HepG2 (cell line): Measurements from ENCODE around the gene TMEM219. TPM values are rescaled to one million over a fixed set of nuclear protein-coding genes. Genes with fewer than 3 reads are reported as not detected.

Source experiments
- CEBPB ChIP-seq: IDR thresholded peaks from 2 replicates; pipeline ENCODE4 v1.6.1; 2011; ENCODE audit warnings: low read depth, low read length, improper control_type of control experiment, borderline replicate concordance
- CREB1 ChIP-seq, 2 experiments: fragments of 450-650 bp in 1 of 2; IDR thresholded peaks; 2 replicates each; pipeline ENCODE4 v1.6.1; 2016 to 2017; ENCODE audit warnings: control low read depth in 1 of 2, mild to moderate bottlenecking in 1 of 2, missing compliant biosample characterization in 1 of 2, missing genetic modification characterization in 1 of 2
- FOXC1 ChIP-seq: sonication (generic); formaldehyde crosslinking; IDR thresholded peaks from 2 replicates; pipeline ENCODE4 v1.8.0; 2022; ENCODE audit warnings: mild to moderate bottlenecking, missing genetic modification reagents, borderline replicate concordance
- HMGXB4 ChIP-seq, 2 experiments: sonication (generic) in 1 of 2; formaldehyde crosslinking in 1 of 2; IDR thresholded peaks; 2 replicates each; pipeline versions ENCODE4 v1.4.0 to v1.6.1; 2018 to 2020; ENCODE audit warnings: missing genetic modification reagents in 2 of 2, borderline replicate concordance in 1 of 2, low read depth in 1 of 2, mild to moderate bottlenecking in 1 of 2, missing biosample characterization in 1 of 2
- MNT ChIP-seq: fragments of 450-650 bp; IDR thresholded peaks from 2 replicates; pipeline ENCODE4 v1.6.1; 2016
- MTERF4 ChIP-seq: sonication (generic); formaldehyde crosslinking; IDR thresholded peaks from 2 replicates; pipeline ENCODE4 v1.8.0; 2023; ENCODE audit warnings: mild to moderate bottlenecking, missing genetic modification reagents
- SRSF1 ChIP-seq: fragments of 200-400 bp; formaldehyde crosslinking; optimal IDR thresholded peaks from 2 replicates; pipeline ENCODE3; 2017; ENCODE audit warnings: mild to moderate bottlenecking, low read depth, low read length, moderate library complexity
- ZNF652 ChIP-seq: IDR thresholded peaks from 2 replicates; pipeline ENCODE4 v1.6.1; 2016; ENCODE audit warnings: low read depth, borderline replicate concordance
- polyA plus RNA-seq, 8 experiments: library from polyadenylated mRNA; depleted of rRNA in 3 of 8; stranded (reverse) in 7 of 8; unstranded in 1 of 8; fragments of >200 nt; fragmentation: Illumina TruSeq in 4 of 8; extraction: Trizol in 4 of 8; gene quantifications; 2 replicates each; pipeline versions ENCODE4 v1.2.1 to v1.2.3, GENCODE V29; 2011 to 2016; ENCODE audit warnings: low read depth in 4 of 8, missing spikeins in 1 of 8, mixed read lengths in 1 of 8; ENCODE audit not compliant: insufficient read depth in 1 of 8
- total RNA-seq, 5 experiments: library from RNA; depleted of rRNA; stranded (reverse); fragments of >200 nt; fragmentation: Illumina TruSeq; extraction: Trizol; gene quantifications; 2 replicates each; pipeline ENCODE4 v1.2.3, GENCODE V29; 2016; ENCODE audit warnings: low read depth in 1 of 5
- TF ChIP-seq, protein P1 (sequence below): sonication (generic); formaldehyde crosslinking; IDR thresholded peaks from 2 replicates; pipeline ENCODE4 v1.4.0; 2020; ENCODE audit warnings: missing genetic modification reagents
- TF ChIP-seq, protein P2 (sequence below): sonication (generic); formaldehyde crosslinking; IDR thresholded peaks from 2 replicates; pipeline ENCODE4 v1.4.0; 2020; ENCODE audit warnings: missing genetic modification reagents
- TF ChIP-seq, protein P3 (sequence below): IDR thresholded peaks from 2 replicates; pipeline ENCODE4 v1.4.0; 2020; ENCODE audit warnings: mild to moderate bottlenecking, missing genetic modification reagents

The TMEM219 gene
- total and polyA plus RNA-seq, 2 of the 13 experiments (the other 11 are each of a cell fraction or from before 2014, with no cell fraction given) = 105 to 115 TPM

- no peak for TF ChIP-seq CREB1 (IDR thresholded peaks at IDR 0.05)
- TF ChIP-seq CREB1 (CRISPR knock-in tag; IDR thresholded peaks at IDR 0.05) = 0 out of 2 replicates have a peak, but pooled peaks have one; percentile 29
- 0 out of 2 replicates have a peak, but pooled peaks have one; percentile 5 for TF ChIP-seq FOXC1 (CRISPR knock-in tag)
- TF ChIP-seq, protein P1, sequence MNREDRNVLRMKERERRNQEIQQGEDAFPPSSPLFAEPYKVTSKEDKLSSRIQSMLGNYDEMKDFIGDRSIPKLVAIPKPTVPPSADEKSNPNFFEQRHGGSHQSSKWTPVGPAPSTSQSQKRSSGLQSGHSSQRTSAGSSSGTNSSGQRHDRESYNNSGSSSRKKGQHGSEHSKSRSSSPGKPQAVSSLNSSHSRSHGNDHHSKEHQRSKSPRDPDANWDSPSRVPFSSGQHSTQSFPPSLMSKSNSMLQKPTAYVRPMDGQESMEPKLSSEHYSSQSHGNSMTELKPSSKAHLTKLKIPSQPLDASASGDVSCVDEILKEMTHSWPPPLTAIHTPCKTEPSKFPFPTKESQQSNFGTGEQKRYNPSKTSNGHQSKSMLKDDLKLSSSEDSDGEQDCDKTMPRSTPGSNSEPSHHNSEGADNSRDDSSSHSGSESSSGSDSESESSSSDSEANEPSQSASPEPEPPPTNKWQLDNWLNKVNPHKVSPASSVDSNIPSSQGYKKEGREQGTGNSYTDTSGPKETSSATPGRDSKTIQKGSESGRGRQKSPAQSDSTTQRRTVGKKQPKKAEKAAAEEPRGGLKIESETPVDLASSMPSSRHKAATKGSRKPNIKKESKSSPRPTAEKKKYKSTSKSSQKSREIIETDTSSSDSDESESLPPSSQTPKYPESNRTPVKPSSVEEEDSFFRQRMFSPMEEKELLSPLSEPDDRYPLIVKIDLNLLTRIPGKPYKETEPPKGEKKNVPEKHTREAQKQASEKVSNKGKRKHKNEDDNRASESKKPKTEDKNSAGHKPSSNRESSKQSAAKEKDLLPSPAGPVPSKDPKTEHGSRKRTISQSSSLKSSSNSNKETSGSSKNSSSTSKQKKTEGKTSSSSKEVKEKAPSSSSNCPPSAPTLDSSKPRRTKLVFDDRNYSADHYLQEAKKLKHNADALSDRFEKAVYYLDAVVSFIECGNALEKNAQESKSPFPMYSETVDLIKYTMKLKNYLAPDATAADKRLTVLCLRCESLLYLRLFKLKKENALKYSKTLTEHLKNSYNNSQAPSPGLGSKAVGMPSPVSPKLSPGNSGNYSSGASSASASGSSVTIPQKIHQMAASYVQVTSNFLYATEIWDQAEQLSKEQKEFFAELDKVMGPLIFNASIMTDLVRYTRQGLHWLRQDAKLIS (CRISPR knock-in tag) = no peak
- TF ChIP-seq, protein P2, sequence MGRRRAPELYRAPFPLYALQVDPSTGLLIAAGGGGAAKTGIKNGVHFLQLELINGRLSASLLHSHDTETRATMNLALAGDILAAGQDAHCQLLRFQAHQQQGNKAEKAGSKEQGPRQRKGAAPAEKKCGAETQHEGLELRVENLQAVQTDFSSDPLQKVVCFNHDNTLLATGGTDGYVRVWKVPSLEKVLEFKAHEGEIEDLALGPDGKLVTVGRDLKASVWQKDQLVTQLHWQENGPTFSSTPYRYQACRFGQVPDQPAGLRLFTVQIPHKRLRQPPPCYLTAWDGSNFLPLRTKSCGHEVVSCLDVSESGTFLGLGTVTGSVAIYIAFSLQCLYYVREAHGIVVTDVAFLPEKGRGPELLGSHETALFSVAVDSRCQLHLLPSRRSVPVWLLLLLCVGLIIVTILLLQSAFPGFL (CRISPR knock-in tag) = no peak
- TF ChIP-seq, protein P3, sequence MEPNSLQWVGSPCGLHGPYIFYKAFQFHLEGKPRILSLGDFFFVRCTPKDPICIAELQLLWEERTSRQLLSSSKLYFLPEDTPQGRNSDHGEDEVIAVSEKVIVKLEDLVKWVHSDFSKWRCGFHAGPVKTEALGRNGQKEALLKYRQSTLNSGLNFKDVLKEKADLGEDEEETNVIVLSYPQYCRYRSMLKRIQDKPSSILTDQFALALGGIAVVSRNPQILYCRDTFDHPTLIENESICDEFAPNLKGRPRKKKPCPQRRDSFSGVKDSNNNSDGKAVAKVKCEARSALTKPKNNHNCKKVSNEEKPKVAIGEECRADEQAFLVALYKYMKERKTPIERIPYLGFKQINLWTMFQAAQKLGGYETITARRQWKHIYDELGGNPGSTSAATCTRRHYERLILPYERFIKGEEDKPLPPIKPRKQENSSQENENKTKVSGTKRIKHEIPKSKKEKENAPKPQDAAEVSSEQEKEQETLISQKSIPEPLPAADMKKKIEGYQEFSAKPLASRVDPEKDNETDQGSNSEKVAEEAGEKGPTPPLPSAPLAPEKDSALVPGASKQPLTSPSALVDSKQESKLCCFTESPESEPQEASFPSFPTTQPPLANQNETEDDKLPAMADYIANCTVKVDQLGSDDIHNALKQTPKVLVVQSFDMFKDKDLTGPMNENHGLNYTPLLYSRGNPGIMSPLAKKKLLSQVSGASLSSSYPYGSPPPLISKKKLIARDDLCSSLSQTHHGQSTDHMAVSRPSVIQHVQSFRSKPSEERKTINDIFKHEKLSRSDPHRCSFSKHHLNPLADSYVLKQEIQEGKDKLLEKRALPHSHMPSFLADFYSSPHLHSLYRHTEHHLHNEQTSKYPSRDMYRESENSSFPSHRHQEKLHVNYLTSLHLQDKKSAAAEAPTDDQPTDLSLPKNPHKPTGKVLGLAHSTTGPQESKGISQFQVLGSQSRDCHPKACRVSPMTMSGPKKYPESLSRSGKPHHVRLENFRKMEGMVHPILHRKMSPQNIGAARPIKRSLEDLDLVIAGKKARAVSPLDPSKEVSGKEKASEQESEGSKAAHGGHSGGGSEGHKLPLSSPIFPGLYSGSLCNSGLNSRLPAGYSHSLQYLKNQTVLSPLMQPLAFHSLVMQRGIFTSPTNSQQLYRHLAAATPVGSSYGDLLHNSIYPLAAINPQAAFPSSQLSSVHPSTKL (CRISPR knock-in tag) = no peak
- TF ChIP-seq SRSF1 = peak; percentile 13
- TF ChIP-seq HMGXB4 (CRISPR knock-in tag; IDR thresholded peaks at IDR 0.05; ENCODE audit: borderline replicate concordance in 1 of 2, low read depth in 1 of 2) = no peak
- peak; percentile 34; the same call in 1 of the 2 replicates for TF ChIP-seq CEBPB
- TF ChIP-seq ZNF652 (CRISPR knock-in tag) = no peak
- TF ChIP-seq MNT = no peak
- no peak for TF ChIP-seq MTERF4 (CRISPR knock-in tag)
Measured at GRCh38 chr16:29927070-29927905, 34.6 kb upstream of the TMEM219 start (continued).
